K562 (cell line): ENCODE results near the gene EFEMP2. TPM values are rescaled to one million over a fixed set of nuclear protein-coding genes. Genes with fewer than 3 reads are reported as not detected.

Experiments used
- ATF4 ChIP-seq: fragments of 450-650 bp; formaldehyde crosslinking; IDR thresholded peaks from 2 replicates; pipeline ENCODE4 v1.4.0; 2022; ENCODE audit warnings: mild to moderate bottlenecking, moderate library complexity
- DPF2 ChIP-seq: fragments of 450-650 bp; IDR thresholded peaks from 2 replicates; pipeline ENCODE4 v1.6.1; 2016
- E2F6 ChIP-seq, 2 experiments: IDR thresholded peaks; 2 replicates each; pipeline ENCODE4 v1.6.1; 2011; ENCODE audit warnings: borderline replicate concordance in 1 of 2, control low read depth in 1 of 2, low read depth in 1 of 2, low read length in 1 of 2, mild to moderate bottlenecking in 1 of 2, mixed read lengths in 1 of 2, moderate library complexity in 1 of 2; ENCODE audit not compliant: insufficient read depth in 1 of 2, insufficient read length in 1 of 2, poor library complexity in 1 of 2, severe bottlenecking in 1 of 2; ENCODE audit errors: extremely low read depth in 1 of 2
- FUS ChIP-seq: fragments of 200-400 bp; formaldehyde crosslinking; optimal IDR thresholded peaks from 2 replicates; pipeline ENCODE3; 2017; ENCODE audit warnings: low read depth, low read length
- HNRNPUL1 ChIP-seq: fragments of 200-400 bp; formaldehyde crosslinking; IDR thresholded peaks from 2 replicates; pipeline ENCODE4 v1.6.1; 2017; ENCODE audit warnings: low read length
- KDM4B ChIP-seq, 2 experiments: fragments of 450-650 bp in 1 of 2; sonication (generic) in 1 of 2; IDR thresholded peaks; 2 replicates each; pipeline ENCODE4 v1.6.1; 2016 to 2017; ENCODE audit warnings: borderline replicate concordance in 2 of 2, antibody characterized with exemption in 1 of 2, low read depth in 1 of 2, mild to moderate bottlenecking in 1 of 2
- RNF219 ChIP-seq: fragments of 250-450 bp; sonication (Bioruptor Pico); IDR thresholded peaks from 2 replicates; pipeline ENCODE4 v1.5.0; 2022; ENCODE audit warnings: mild to moderate bottlenecking
- SNAPC5 ChIP-seq: fragments of 250-450 bp; sonication (Bioruptor Pico); IDR thresholded peaks from 2 replicates; pipeline ENCODE4 v1.8.0; 2021; ENCODE audit warnings: moderate library complexity, mild to moderate bottlenecking, inconsistent platforms
- ZFP30 ChIP-seq: fragments of 250-450 bp; sonication (Bioruptor Pico); IDR thresholded peaks from 2 replicates; pipeline ENCODE4 v1.8.0; 2022; ENCODE audit warnings: moderate library complexity, mild to moderate bottlenecking, inconsistent platforms, borderline replicate concordance
- ZNF175 ChIP-seq: fragments of 200-800 bp; sonication (Bioruptor generic); IDR thresholded peaks from 2 replicates; pipeline ENCODE4 v1.6.1; 2016; ENCODE audit warnings: low read depth, mild to moderate bottlenecking, missing genetic modification characterization, missing compliant biosample characterization
- ZNF764 ChIP-seq: fragments of 250-450 bp; sonication (Bioruptor Pico); IDR thresholded peaks from 2 replicates; pipeline ENCODE4 v1.4.0; 2020; ENCODE audit warnings: low read depth, mild to moderate bottlenecking, moderate library complexity
- polyA plus RNA-seq, 8 experiments: library from polyadenylated mRNA; depleted of rRNA in 4 of 8; stranded (reverse) in 5 of 8; unstranded in 3 of 8; fragments of >200 nt; fragmentation: Nextera tagmentation in 2 of 8; fragmentation: Illumina TruSeq in 1 of 8; extraction: Ambion mirVana in 2 of 8; extraction: Trizol in 1 of 8; gene quantifications; 2 replicates each; pipeline versions ENCODE4 v1.2.1 to v1.2.3, GENCODE V29; 2011 to 2014; ENCODE audit warnings: inconsistent platforms in 1 of 8, missing spikeins in 1 of 8
- total RNA-seq, 7 experiments: library from RNA; depleted of rRNA in 6 of 7; stranded (reverse); fragments of >200 nt in 6 of 7; fragmentation: Illumina TruSeq in 2 of 7; extraction: Trizol in 2 of 7; gene quantifications; 2 replicates each; pipeline versions ENCODE4 v1.2.1 to v1.2.3, GENCODE V29; 2011 to 2021; ENCODE audit warnings: low replicate concordance in 1 of 7
- TF ChIP-seq, protein P1 (sequence below): sonication (generic); formaldehyde crosslinking; IDR thresholded peaks from 2 replicates; pipeline ENCODE4 v1.8.0; 2022; ENCODE audit warnings: mild to moderate bottlenecking, missing genetic modification reagents
- TF ChIP-seq, protein P2 (sequence below): IDR thresholded peaks from 2 replicates; pipeline ENCODE4 v1.6.1; 2011; ENCODE audit warnings: borderline replicate concordance, low read depth, mild to moderate bottlenecking, moderate library complexity, low read length; ENCODE audit not compliant: insufficient read depth, poor library complexity, severe bottlenecking

The EFEMP2 gene
- total and polyA plus RNA-seq, 9 of the 15 experiments (the other 6 are each of a cell fraction or from before 2014, with no cell fraction given) = 0.07 to 2.9 (median 0.69) TPM; not detected in 1

GRCh38 chr11:65857853-65858680 lies 14.5 kb downstream of the EFEMP2 start, which contains the start of gene CFL1 (continued):
- peak; percentile 20 to 72 for TF ChIP-seq E2F6 (IDR thresholded peaks at IDR 0.05; ENCODE audit: borderline replicate concordance in 1 of 2, extremely low read depth in 1 of 2, insufficient read depth in 1 of 2, insufficient read length in 1 of 2, low read depth in 1 of 2, low read length in 1 of 2, poor library complexity in 1 of 2, severe bottlenecking in 1 of 2)
- no peak for TF ChIP-seq ZFP30 (CRISPR knock-in tag)
- 0 out of 2 replicates have a peak, but pooled peaks have one; percentile 55 for TF ChIP-seq ZNF175 (CRISPR knock-in tag)
- no peak for TF ChIP-seq HNRNPUL1
- no peak for TF ChIP-seq SNAPC5 (CRISPR knock-in tag)
- no peak for TF ChIP-seq DPF2
- TF ChIP-seq RNF219 = no peak
- TF ChIP-seq, protein P1, sequence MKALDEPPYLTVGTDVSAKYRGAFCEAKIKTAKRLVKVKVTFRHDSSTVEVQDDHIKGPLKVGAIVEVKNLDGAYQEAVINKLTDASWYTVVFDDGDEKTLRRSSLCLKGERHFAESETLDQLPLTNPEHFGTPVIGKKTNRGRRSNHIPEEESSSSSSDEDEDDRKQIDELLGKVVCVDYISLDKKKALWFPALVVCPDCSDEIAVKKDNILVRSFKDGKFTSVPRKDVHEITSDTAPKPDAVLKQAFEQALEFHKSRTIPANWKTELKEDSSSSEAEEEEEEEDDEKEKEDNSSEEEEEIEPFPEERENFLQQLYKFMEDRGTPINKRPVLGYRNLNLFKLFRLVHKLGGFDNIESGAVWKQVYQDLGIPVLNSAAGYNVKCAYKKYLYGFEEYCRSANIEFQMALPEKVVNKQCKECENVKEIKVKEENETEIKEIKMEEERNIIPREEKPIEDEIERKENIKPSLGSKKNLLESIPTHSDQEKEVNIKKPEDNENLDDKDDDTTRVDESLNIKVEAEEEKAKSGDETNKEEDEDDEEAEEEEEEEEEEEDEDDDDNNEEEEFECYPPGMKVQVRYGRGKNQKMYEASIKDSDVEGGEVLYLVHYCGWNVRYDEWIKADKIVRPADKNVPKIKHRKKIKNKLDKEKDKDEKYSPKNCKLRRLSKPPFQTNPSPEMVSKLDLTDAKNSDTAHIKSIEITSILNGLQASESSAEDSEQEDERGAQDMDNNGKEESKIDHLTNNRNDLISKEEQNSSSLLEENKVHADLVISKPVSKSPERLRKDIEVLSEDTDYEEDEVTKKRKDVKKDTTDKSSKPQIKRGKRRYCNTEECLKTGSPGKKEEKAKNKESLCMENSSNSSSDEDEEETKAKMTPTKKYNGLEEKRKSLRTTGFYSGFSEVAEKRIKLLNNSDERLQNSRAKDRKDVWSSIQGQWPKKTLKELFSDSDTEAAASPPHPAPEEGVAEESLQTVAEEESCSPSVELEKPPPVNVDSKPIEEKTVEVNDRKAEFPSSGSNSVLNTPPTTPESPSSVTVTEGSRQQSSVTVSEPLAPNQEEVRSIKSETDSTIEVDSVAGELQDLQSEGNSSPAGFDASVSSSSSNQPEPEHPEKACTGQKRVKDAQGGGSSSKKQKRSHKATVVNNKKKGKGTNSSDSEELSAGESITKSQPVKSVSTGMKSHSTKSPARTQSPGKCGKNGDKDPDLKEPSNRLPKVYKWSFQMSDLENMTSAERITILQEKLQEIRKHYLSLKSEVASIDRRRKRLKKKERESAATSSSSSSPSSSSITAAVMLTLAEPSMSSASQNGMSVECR = peak; percentile 53
- no peak for TF ChIP-seq ZNF764 (CRISPR knock-in tag)
- TF ChIP-seq, protein P2, sequence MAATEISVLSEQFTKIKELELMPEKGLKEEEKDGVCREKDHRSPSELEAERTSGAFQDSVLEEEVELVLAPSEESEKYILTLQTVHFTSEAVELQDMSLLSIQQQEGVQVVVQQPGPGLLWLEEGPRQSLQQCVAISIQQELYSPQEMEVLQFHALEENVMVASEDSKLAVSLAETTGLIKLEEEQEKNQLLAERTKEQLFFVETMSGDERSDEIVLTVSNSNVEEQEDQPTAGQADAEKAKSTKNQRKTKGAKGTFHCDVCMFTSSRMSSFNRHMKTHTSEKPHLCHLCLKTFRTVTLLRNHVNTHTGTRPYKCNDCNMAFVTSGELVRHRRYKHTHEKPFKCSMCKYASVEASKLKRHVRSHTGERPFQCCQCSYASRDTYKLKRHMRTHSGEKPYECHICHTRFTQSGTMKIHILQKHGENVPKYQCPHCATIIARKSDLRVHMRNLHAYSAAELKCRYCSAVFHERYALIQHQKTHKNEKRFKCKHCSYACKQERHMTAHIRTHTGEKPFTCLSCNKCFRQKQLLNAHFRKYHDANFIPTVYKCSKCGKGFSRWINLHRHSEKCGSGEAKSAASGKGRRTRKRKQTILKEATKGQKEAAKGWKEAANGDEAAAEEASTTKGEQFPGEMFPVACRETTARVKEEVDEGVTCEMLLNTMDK = no peak
- TF ChIP-seq ATF4 = peak; percentile 9; the same call in 1 of the 2 replicates
- peak; percentile 5 for TF ChIP-seq FUS
- TF ChIP-seq KDM4B (IDR thresholded peaks at IDR 0.05; ENCODE audit: borderline replicate concordance in 2 of 2, low read depth in 1 of 2) = peak in 1 of 2 experiments; percentile 84; a peak in 1 of 4 replicates
